NCI-H2196 (cell line): ENCODE data around the gene DVL2.

Experiments used
- DNase-seq: peaks from one replicate; lab custom pipeline; 2025; ENCODE audit not compliant: unreplicated experiment; lab: John Stamatoyannopoulos, UW

DVL2 gene

GRCh38 chr17:7234083-7234951, at the start of gene DVL2:
Gene DVL2 (minus strand): TSS chr17:7234517. CDS start chr17:7234262, 255 bp downstream.
- DNase-seq: peak; percentile 78

GRCh38 chr17:7283471-7284216, 49.3 kb upstream of the DVL2 start:
- DNase-seq: no peak

GRCh38 chr17:7282752-7283321, 48.5 kb upstream of the DVL2 start:
- no peak for DNase-seq

GRCh38 chr17:7281953-7282751, 47.8 kb upstream of the DVL2 start:
- no peak for DNase-seq

- peak; percentile 89 for DNase-seq
Measured at GRCh38 chr17:7281074-7281952, 47.0 kb upstream of the DVL2 start, which contains the start of gene SLC2A4. Gene SLC2A4 (plus strand): TSS chr17:7281718. CDS start chr17:7281935, 217 bp downstream.

- peak; percentile 85 for DNase-seq
Measured at GRCh38 chr17:7280519-7281073, 46.3 kb upstream of the DVL2 start.

- no peak for DNase-seq
Measured at GRCh38 chr17:7279448-7279847, 45.1 kb upstream of the DVL2 start.

GRCh38 chr17:7266784-7267183, 32.5 kb upstream of the DVL2 start:
- DNase-seq: no peak

- DNase-seq: no peak
Measured at GRCh38 chr17:7263801-7264078, 29.4 kb upstream of the DVL2 start.

- DNase-seq: peak; percentile 35
Measured at GRCh38 chr17:7262935-7263800, 28.9 kb upstream of the DVL2 start.

- DNase-seq: peak; percentile 73
Measured at GRCh38 chr17:7262192-7262934, 28.0 kb upstream of the DVL2 start, which contains the start of gene CLDN7. Gene CLDN7 (minus strand): TSS chr17:7262478. CDS start chr17:7262043, 435 bp downstream.

- no peak for DNase-seq
Measured at GRCh38 chr17:7261379-7262191, 27.3 kb upstream of the DVL2 start.

GRCh38 chr17:7260651-7261378, 26.5 kb upstream of the DVL2 start:
- DNase-seq: peak; percentile 44

- DNase-seq: no peak
Measured at GRCh38 chr17:7260151-7260550, 25.8 kb upstream of the DVL2 start.

- DNase-seq: no peak
Measured at GRCh38 chr17:7259555-7259889, 25.2 kb upstream of the DVL2 start.

- no peak for DNase-seq
Measured at GRCh38 chr17:7258731-7259554, 24.6 kb upstream of the DVL2 start.
